Measurements from ENCODE around the gene FMN1. TPM values are rescaled to one million over a fixed set of nuclear protein-coding genes. Genes with fewer than 3 reads are reported as not detected.
A peak's percentile ranks its signal among the peaks of the same experiment; 100 is the strongest.

The FMN1 gene
- total and polyA plus RNA-seq, 10 of the 15 experiments (the other 5 are each of a cell fraction or from before 2014, with no cell fraction given): 0.05 to 0.16 (median 0.08) TPM; not detected in 4

DNA sequence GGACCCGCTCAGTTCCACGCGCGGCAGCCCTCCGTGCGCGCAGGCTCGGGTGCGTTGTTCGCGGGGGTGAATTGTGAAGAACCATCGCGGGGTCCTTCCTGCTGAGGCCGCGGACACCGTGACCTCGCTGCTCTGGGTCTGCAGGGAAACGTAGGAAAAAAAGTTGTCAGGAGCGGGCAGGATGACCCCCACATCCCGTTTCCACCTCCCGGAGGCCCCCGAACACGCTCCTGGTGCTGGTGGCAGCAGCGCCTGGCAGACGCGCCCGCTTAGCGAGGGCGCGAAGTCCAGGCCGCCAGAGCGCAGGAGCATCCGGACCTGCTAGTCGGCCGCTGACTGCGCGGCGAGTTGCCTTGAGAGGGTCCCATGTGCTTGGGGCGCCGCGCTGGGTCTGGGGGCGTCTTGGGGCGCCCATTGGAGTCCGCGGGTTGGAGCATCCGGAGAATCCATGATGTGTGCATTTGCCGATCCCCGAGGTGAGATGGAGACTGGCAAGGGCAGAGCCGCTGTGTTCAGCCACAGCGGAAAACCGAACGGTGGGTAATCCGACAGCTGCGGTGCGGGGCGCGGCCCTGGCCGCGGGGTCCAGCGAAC lies 476.2 kb downstream of the FMN1 start (continued):
- TF ChIP-seq CEBPZ (IDR thresholded peaks at IDR 0.05; ENCODE audit: low read depth, low read length): no peak

- Histone ChIP-seq H3K9ac (ENCODE audit: control insufficient read depth, insufficient read depth, low read length) (no peak within 1 kb of the TSS), H2AFZ (ENCODE audit: control insufficient read depth, low read depth, low read length) (no peak within 1 kb of the TSS), H3K27me3 (replicated peaks in 1 of 2; ENCODE audit: control insufficient read depth in 2 of 2, insufficient read depth in 2 of 2, low read length in 1 of 2) (peaks cover 19 to 33% of the 10 kb centered on the region in 2 experiments), H3K27ac (ENCODE audit: control insufficient read depth, insufficient read depth) (no peak within 1 kb of the TSS), H3K4me1 (ENCODE audit: control insufficient read depth, insufficient read depth, low read length) (peaks cover 15% of the 10 kb centered on the region), H3K4me2 (ENCODE audit: control insufficient read depth, insufficient read depth) (peak within 1 kb of the TSS; percentile 66), H3K79me2 (ENCODE audit: control insufficient read depth, insufficient read depth, low read length) (no peaks in the 10 kb centered on the region), H3K9me3 (replicated peaks; ENCODE audit: control insufficient read depth, insufficient read depth, low read length) (no peaks in the 10 kb centered on the region; the same call in 2 of the 3 replicates), H3K4me3 (peak within 1 kb of the TSS; percentile 20; the same call in 1 of the 2 replicates), H4K20me1 (ENCODE audit: control insufficient read depth, insufficient read depth) (no peaks in the 10 kb centered on the region), H3K36me3 (ENCODE audit: control insufficient read depth in 2 of 2, insufficient read depth in 2 of 2, low read length in 1 of 2) (no peaks in the 10 kb centered on the region)
- no peak for TF ChIP-seq STAT3 (IDR thresholded peaks at IDR 0.05; ENCODE audit: low read depth, low read length)
- TF ChIP-seq, protein P1, sequence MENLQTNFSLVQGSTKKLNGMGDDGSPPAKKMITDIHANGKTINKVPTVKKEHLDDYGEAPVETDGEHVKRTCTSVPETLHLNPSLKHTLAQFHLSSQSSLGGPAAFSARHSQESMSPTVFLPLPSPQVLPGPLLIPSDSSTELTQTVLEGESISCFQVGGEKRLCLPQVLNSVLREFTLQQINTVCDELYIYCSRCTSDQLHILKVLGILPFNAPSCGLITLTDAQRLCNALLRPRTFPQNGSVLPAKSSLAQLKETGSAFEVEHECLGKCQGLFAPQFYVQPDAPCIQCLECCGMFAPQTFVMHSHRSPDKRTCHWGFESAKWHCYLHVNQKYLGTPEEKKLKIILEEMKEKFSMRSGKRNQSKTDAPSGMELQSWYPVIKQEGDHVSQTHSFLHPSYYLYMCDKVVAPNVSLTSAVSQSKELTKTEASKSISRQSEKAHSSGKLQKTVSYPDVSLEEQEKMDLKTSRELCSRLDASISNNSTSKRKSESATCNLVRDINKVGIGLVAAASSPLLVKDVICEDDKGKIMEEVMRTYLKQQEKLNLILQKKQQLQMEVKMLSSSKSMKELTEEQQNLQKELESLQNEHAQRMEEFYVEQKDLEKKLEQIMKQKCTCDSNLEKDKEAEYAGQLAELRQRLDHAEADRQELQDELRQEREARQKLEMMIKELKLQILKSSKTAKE (IDR thresholded peaks at IDR 0.05; ENCODE audit: low read depth, poor library complexity, severe bottlenecking): no peak
- no peak for TF ChIP-seq ZNF384 (IDR thresholded peaks at IDR 0.05; ENCODE audit: borderline replicate concordance, low read depth, low read length)
- TF ChIP-seq, protein P2, sequence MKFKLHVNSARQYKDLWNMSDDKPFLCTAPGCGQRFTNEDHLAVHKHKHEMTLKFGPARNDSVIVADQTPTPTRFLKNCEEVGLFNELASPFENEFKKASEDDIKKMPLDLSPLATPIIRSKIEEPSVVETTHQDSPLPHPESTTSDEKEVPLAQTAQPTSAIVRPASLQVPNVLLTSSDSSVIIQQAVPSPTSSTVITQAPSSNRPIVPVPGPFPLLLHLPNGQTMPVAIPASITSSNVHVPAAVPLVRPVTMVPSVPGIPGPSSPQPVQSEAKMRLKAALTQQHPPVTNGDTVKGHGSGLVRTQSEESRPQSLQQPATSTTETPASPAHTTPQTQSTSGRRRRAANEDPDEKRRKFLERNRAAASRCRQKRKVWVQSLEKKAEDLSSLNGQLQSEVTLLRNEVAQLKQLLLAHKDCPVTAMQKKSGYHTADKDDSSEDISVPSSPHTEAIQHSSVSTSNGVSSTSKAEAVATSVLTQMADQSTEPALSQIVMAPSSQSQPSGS (IDR thresholded peaks at IDR 0.05; ENCODE audit: low read length): no peak
- no peak for TF ChIP-seq YY1 (IDR thresholded peaks at IDR 0.05; ENCODE audit: low read depth, low read length)
- ChIA-PET POLR2A (no interaction called here), RAD21 (ENCODE audit: unreplicated experiment) (no interaction called here), CTCF (no interaction called here), SMC1A (ENCODE audit: uncharacterized antibody, unreplicated experiment) (no interaction called here)
- no TSS peak for BruUV-seq (replicated peaks)
- no peak for FAIRE-seq
- WGBS (ENCODE audit: insufficient coverage, insufficient replicate concordance, low lambda C conversion rate, missing lambda C conversion rate): 27% methylated on average over 62 of the region's 99 CpGs
- no peak for ATAC-seq
- in situ Hi-C loops (cut with MboI) (no loop called here), intact Hi-C loops (cut with micrococcal nuclease; ENCODE audit: unreplicated experiment) (no loop called here)
- DNase-seq (ENCODE audit: low read depth, low spot score): no peak
Measured at GRCh38 chr15:32717426-32718226, 476.9 kb downstream of the FMN1 start, which contains the start of gene GREM1. GREM1 (plus strand) TSS chr15:32718004; CDS start chr15:32730691, 12,687 bp downstream.

Measured in GM12878 (cell line).